Mesothelial cell of epicardium (in vitro differentiated cells): ENCODE measurements around the gene MAST4. TPM values are rescaled to one million over a fixed set of nuclear protein-coding genes. Genes with fewer than 3 reads are reported as not detected.

Experiments
- DNase-seq, 2 experiments: peaks; one replicate each; pipeline ENCODE4 v3.0.0; 2021; ENCODE audit warnings: low spot score in 2 of 2; ENCODE audit not compliant: unreplicated experiment in 2 of 2
- H3K27ac Mint-ChIP-seq: 2 replicates; pipeline ENCODE4 v1.8.0; 2021; ENCODE audit warnings: mixed read lengths
- H3K27me3 Mint-ChIP-seq: 2 replicates; pipeline ENCODE4 v1.8.0; 2021; ENCODE audit warnings: low read depth, mixed read lengths
- H3K36me3 Mint-ChIP-seq: 2 replicates; pipeline ENCODE4 v1.8.0; 2021; ENCODE audit warnings: mixed read lengths
- H3K4me1 Mint-ChIP-seq: 2 replicates; pipeline ENCODE4 v1.8.0; 2021; ENCODE audit warnings: mixed read lengths
- H3K4me3 Mint-ChIP-seq: 2 replicates; pipeline ENCODE4 v1.8.0; 2021; ENCODE audit warnings: mild to moderate bottlenecking, moderate library complexity, mixed read lengths
- H3K9me3 Mint-ChIP-seq: 2 replicates; pipeline ENCODE4 v1.8.0; 2021; ENCODE audit warnings: mixed read lengths
- CTCF ChIP-seq: fragments of 200-600 bp; sonication (generic); IDR thresholded peaks from one replicate; pipeline ENCODE4 v1.5.0; 2021; ENCODE audit warnings: antibody characterized with exemption; ENCODE audit not compliant: unreplicated experiment
- total RNA-seq: library from RNA; stranded (reverse); gene quantifications from 3 replicates; pipeline ENCODE4 v1.2.1, GENCODE V29; 2021

The MAST4 gene
- total RNA-seq, 1 donor from 2014 or later, result 29.8 TPM

GRCh38 chr5:66807743-66808142 lies 211.6 kb downstream of the MAST4 start:
- no peak for TF ChIP-seq CTCF
- Mint-ChIP-seq H3K27ac (no peak overlapping the region), H3K9me3 (no peaks in the 10 kb centered on the region), H3K27me3 (peaks cover 22% of the 10 kb centered on the region), H3K4me1 (no peaks in the 10 kb centered on the region), H3K4me3 (no peak overlapping the region), H3K36me3 (no peaks in the 10 kb centered on the region)
- DNase-seq, result no peak

- no peak for TF ChIP-seq CTCF
- H3K36me3 Mint-ChIP-seq, result no peaks in the 10 kb centered on the region
- peaks cover 22% of the 10 kb centered on the region for H3K27me3 Mint-ChIP-seq
These were observed 212.5 kb downstream of the MAST4 start for GRCh38 chr5:66808663-66809062.

GRCh38 chr5:66810151-66810550 lies 214.0 kb downstream of the MAST4 start:
- DNase-seq, result no peak

More at GRCh38 chr5:66808663-66809062, 212.5 kb downstream of the MAST4 start:
- no peak overlapping the region for H3K4me3 Mint-ChIP-seq
- no peaks in the 10 kb centered on the region for H3K9me3 Mint-ChIP-seq
- no peak for DNase-seq
- H3K27ac Mint-ChIP-seq, result no peak overlapping the region
- peaks cover 2% of the 10 kb centered on the region for H3K4me1 Mint-ChIP-seq

GRCh38 chr5:66810848-66811261 lies 214.7 kb downstream of the MAST4 start:
- Mint-ChIP-seq H3K27ac (no peak overlapping the region), H3K4me3 (no peak overlapping the region), H3K9me3 (no peaks in the 10 kb centered on the region), H3K4me1 (peaks cover 10% of the 10 kb centered on the region), H3K36me3 (no peaks in the 10 kb centered on the region), H3K27me3 (peaks cover 15% of the 10 kb centered on the region)
- no peak for TF ChIP-seq CTCF
- no peak for DNase-seq

More at GRCh38 chr5:66810151-66810550, 214.0 kb downstream of the MAST4 start:
- H3K4me1 Mint-ChIP-seq, result peaks cover 10% of the 10 kb centered on the region
- H3K36me3 Mint-ChIP-seq, result no peaks in the 10 kb centered on the region
- no peak for TF ChIP-seq CTCF
- H3K27ac Mint-ChIP-seq, result no peak overlapping the region
- H3K27me3 Mint-ChIP-seq, result peaks cover 18% of the 10 kb centered on the region
- no peak overlapping the region for H3K4me3 Mint-ChIP-seq
- H3K9me3 Mint-ChIP-seq, result no peaks in the 10 kb centered on the region

- Mint-ChIP-seq H3K36me3 (no peaks in the 10 kb centered on the region), H3K27me3 (peaks cover 18% of the 10 kb centered on the region), H3K9me3 (no peaks in the 10 kb centered on the region), H3K4me3 (no peak overlapping the region), H3K4me1 (peaks cover 10% of the 10 kb centered on the region), H3K27ac (no peak overlapping the region)
- no peak for TF ChIP-seq CTCF
- DNase-seq, result no peak
These were observed 216.1 kb downstream of the MAST4 start for GRCh38 chr5:66812291-66812690.

- DNase-seq, result no peak
- peaks cover 10% of the 10 kb centered on the region for H3K4me1 Mint-ChIP-seq
- peaks cover 13% of the 10 kb centered on the region for H3K27me3 Mint-ChIP-seq
- H3K9me3 Mint-ChIP-seq, result no peaks in the 10 kb centered on the region
- TF ChIP-seq CTCF, result no peak
- no peaks in the 10 kb centered on the region for H3K36me3 Mint-ChIP-seq
- no peak overlapping the region for H3K27ac Mint-ChIP-seq
- no peak overlapping the region for H3K4me3 Mint-ChIP-seq
These were observed 217.1 kb downstream of the MAST4 start for GRCh38 chr5:66813306-66813705.
